GM18868 (cell line): ENCODE measurements around the gene SCPEP1.

Experiments
- ATAC-seq: cut with Tn5 transposase; IDR thresholded peaks from one replicate; pipeline ENCODE4 v1.9.1; 2021; ENCODE audit warnings: mild to moderate bottlenecking, moderate library complexity; ENCODE audit not compliant: unreplicated experiment

The SCPEP1 gene

GRCh38 chr17:57034807-57035754 is 57.1 kb downstream of the SCPEP1 start:
- no peak for ATAC-seq

GRCh38 chr17:57035971-57036481 is 58.1 kb downstream of the SCPEP1 start:
- no peak for ATAC-seq

GRCh38 chr17:57037411-57037810 is 59.5 kb downstream of the SCPEP1 start:
- no peak for ATAC-seq

- no peak for ATAC-seq
Measured at GRCh38 chr17:57038486-57038885, 60.6 kb downstream of the SCPEP1 start.

- no peak for ATAC-seq
Measured at GRCh38 chr17:57040571-57040970, 62.6 kb downstream of the SCPEP1 start.

DNA sequence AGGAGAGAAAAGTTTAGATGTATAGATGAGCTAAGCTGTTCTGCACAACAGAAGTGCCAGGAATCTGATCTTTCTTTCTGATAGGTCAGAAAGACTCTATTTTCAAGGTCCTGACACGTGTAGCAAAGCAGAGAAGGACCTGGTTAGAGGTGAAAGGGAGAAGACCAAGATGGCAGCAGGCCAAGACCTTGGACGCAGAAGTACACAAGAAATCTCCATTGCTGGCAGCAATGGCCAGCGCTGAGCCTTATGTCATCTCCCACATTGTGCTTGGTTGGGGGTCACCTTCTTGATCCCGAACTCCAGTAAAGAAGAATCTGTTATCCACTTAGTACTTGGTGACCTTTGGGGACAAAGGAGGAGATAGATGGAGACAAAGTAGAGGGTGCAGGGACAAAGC is 65.3 kb downstream of the SCPEP1 start:
- ATAC-seq, result no peak

GRCh38 chr17:57044976-57045867 is 67.3 kb downstream of the SCPEP1 start:
- no peak for ATAC-seq

GRCh38 chr17:57045868-57046704 is 68.2 kb downstream of the SCPEP1 start:
- peak; percentile 89 for ATAC-seq

- no peak for ATAC-seq
Measured at GRCh38 chr17:57046749-57047148, 68.8 kb downstream of the SCPEP1 start.

- no peak for ATAC-seq
Measured at GRCh38 chr17:57048096-57048495, 70.2 kb downstream of the SCPEP1 start.

DNA sequence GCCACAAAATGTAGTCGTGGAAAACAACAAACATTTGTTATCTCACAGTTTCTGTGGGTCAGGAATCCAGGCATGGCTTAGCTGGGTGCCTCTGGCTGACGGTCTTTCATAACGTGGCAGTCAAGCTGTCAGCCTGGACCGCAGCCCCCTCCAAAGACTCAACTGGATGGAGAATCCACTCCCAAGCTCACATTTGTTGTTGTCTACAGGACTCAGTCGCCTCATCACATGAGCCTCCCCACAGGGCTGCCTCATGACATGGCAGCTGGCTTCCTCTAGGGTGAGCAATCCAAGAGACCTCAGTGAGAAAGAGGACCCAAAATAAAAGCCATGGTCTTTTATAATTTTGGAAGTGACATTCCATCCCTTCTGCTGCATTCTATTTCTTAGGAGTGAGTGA is 72.4 kb downstream of the SCPEP1 start:
- ATAC-seq, result no peak

- no peak for ATAC-seq
Measured at GRCh38 chr17:57051886-57052361, 74.0 kb downstream of the SCPEP1 start.
